Measurements from ENCODE around the gene SLC2A8. TPM values are rescaled to one million over a fixed set of nuclear protein-coding genes. Genes with fewer than 3 reads are reported as not detected.

Gene SLC2A8
- total RNA-seq, 4 donors from 2014 or later: 19.8 to 31.2 (median 25.7) TPM

- Histone ChIP-seq H3K4me3 (peak overlapping the region; percentile 75 to 95 (median 81)), H3K4me1 (peaks cover 17 to 19% of the 10 kb centered on the region in 2 donors), H3K9me3 (no peaks in the 10 kb centered on the region), H3K36me3 (peaks cover 0 to 16% of the 10 kb centered on the region in 2 donors), H3K27ac (peak overlapping the region; percentile 81 to 95 (median 91)), H3K27me3 (no peaks in the 10 kb centered on the region)
- ATAC-seq: peak; percentile 4 to 7
- no peak for TF ChIP-seq POLR2A (IDR thresholded peaks at IDR 0.05)
- peak; percentile 12 to 63 (median 57) for TF ChIP-seq CTCF (IDR thresholded peaks at IDR 0.05 in 4 of 5, conservative IDR thresholded peaks at IDR 0.05 in 1 of 5)
- in situ Hi-C loops (cut with MboI; ENCODE audit: low sequenced_read_pairs in 4 of 4): loop anchor here in 1 of 4 donors (25.0 kb wide), 1 partner anchor 460 kb away; no protein-coding TSS in a partner anchor
- peak; percentile 27 to 48 for DNase-seq
- intact Hi-C loops (cut with DNase I; ENCODE audit: low total_unique reads): loop anchor here (1.0 to 5.0 kb wide), 3 partner anchors 87 to 175 kb away; no protein-coding TSS in a partner anchor
Observed at GRCh38 chr9:127397646-127398274, 791 bp downstream of the SLC2A8 start.

- intact Hi-C loops (cut with DNase I; ENCODE audit: low total_unique reads) (loop anchor here (2.0 to 5.0 kb wide), 2 partner anchors 87 to 176 kb away; no protein-coding TSS in a partner anchor), in situ Hi-C loops (cut with MboI; ENCODE audit: low sequenced_read_pairs in 4 of 4) (loop anchor here in 1 of 4 donors (25.0 kb wide), 1 partner anchor 461 kb away; no protein-coding TSS in a partner anchor)
Observed at GRCh38 chr9:127398275-127398647, 1.3 kb downstream of the SLC2A8 start.

DNA sequence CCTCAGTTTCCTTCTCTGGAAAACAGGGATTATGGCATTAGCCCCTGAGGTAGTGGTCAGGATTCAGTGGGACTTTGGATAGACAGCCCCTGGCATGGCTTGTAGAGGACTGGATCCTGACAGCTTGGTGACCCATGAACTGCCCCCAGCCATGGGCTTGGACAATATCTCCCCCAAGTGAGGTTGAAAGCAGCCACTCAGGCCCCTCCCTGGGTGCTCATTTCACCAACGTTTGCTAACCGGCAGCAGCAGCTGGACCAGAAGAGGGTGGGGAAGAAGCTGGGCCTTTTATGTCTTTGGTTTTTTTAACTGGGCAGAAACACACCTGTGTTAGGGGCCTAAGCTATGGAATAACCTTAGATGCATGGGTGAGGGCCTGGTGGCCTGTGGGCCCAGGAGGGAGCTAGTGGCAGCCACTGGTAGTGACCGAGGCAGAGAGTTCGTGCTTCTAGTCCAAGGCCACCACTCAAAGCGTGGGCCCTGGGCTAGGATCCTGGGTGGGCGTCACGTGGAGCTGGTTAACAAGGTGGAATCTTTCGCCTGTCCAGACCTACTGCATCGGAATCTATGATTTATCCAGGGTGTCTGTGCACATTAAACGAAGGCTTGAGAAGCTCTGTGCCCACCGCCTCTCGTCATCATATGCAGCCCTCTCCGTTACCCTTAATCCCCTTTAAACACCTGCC, 1.9 kb downstream of the SLC2A8 start:
- Histone ChIP-seq H3K27ac (peak overlapping the region in 1 of 4 donors; percentile 92), H3K4me3 (no peak overlapping the region), H3K4me1 (peaks cover 17 to 19% of the 10 kb centered on the region in 2 donors), H3K9me3 (no peaks in the 10 kb centered on the region), H3K27me3 (no peaks in the 10 kb centered on the region), H3K36me3 (peaks cover 0 to 18% of the 10 kb centered on the region in 2 donors)
- intact Hi-C loops (cut with DNase I; ENCODE audit: low total_unique reads): loop anchor here (2.0 to 5.0 kb wide), 2 partner anchors 88 to 177 kb away; no protein-coding TSS in a partner anchor
- in situ Hi-C loops (cut with MboI; ENCODE audit: low sequenced_read_pairs in 4 of 4): loop anchor here in 1 of 4 donors (25.0 kb wide), 1 partner anchor 462 kb away; no protein-coding TSS in a partner anchor
- DNase-seq (no peak), ATAC-seq (no peak)
- TF ChIP-seq POLR2A (IDR thresholded peaks at IDR 0.05) (no peak), CTCF (IDR thresholded peaks at IDR 0.05 in 4 of 5, conservative IDR thresholded peaks at IDR 0.05 in 1 of 5) (no peak)

More at GRCh38 chr9:127398275-127398647, 1.3 kb downstream of the SLC2A8 start:
- Histone ChIP-seq H3K27me3 (no peaks in the 10 kb centered on the region), H3K27ac (peak overlapping the region; percentile 81 to 95 (median 91)), H3K4me3 (peak overlapping the region; percentile 75 to 95 (median 81)), H3K9me3 (no peaks in the 10 kb centered on the region), H3K36me3 (peaks cover 0 to 16% of the 10 kb centered on the region in 2 donors), H3K4me1 (peaks cover 17 to 19% of the 10 kb centered on the region in 2 donors)
- no peak for TF ChIP-seq POLR2A (IDR thresholded peaks at IDR 0.05)
- DNase-seq (no peak), ATAC-seq (no peak)

DNA sequence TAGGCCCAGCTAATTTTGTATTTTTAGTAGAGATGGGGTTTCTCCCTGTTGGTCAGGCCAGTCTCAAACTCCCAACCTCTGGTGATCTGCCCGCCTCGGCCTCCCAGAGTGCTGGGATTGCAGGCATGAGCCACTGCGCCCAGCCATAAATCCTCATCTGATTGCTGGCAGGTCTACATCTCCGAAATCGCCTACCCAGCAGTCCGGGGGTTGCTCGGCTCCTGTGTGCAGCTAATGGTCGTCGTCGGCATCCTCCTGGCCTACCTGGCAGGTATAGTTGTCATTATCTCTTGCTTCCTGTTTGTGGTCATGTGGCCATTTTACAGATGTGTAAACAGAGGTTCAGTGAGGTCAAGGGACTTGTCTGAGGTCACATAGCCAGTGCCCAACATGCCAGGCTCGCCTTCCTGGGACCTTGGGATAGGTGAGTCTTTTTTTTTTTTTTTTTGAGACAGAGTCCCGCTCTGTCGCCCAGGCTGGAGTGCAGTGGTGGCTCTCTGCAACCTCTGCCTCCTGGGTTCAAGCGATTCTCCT, 2.8 kb downstream of the SLC2A8 start:
- H3K27me3 ChIP-seq: no peaks in the 10 kb centered on the region
- in situ Hi-C loops (cut with MboI; ENCODE audit: low sequenced_read_pairs in 4 of 4) (loop anchor here in 2 of 4 donors (25.0 kb wide), 1 partner anchor 463 kb away; no protein-coding TSS in a partner anchor), intact Hi-C loops (cut with DNase I; ENCODE audit: low total_unique reads) (loop anchor here (2.0 to 5.0 kb wide), 2 partner anchors 89 to 178 kb away; no protein-coding TSS in a partner anchor)
- no peak for TF ChIP-seq CTCF (IDR thresholded peaks at IDR 0.05 in 4 of 5, conservative IDR thresholded peaks at IDR 0.05 in 1 of 5)
- TF ChIP-seq POLR2A (IDR thresholded peaks at IDR 0.05): no peak
- no peak for DNase-seq
- no peak overlapping the region for H3K4me3 ChIP-seq
- H3K9me3 ChIP-seq: no peaks in the 10 kb centered on the region
- no peak for ATAC-seq
- H3K4me1 ChIP-seq: peaks cover 17 to 19% of the 10 kb centered on the region in 2 donors
- no peak overlapping the region for H3K27ac ChIP-seq
- peaks cover 0 to 27% of the 10 kb centered on the region in 2 donors for H3K36me3 ChIP-seq
